Measurements from ENCODE around the gene LIPA.
"Not testable (repeated sequence)": the region's sequence is repeated elsewhere in the genome, so short reads cannot be mapped to it uniquely, and the experiment has no call there.

Gene LIPA

GRCh38 chr10:89256340-89256739 is 4.8 kb upstream of the LIPA start:
- no peak overlapping the region for H3K4me3 ChIP-seq (ENCODE audit: low read depth, low read length)
- TF ChIP-seq, protein P1, sequence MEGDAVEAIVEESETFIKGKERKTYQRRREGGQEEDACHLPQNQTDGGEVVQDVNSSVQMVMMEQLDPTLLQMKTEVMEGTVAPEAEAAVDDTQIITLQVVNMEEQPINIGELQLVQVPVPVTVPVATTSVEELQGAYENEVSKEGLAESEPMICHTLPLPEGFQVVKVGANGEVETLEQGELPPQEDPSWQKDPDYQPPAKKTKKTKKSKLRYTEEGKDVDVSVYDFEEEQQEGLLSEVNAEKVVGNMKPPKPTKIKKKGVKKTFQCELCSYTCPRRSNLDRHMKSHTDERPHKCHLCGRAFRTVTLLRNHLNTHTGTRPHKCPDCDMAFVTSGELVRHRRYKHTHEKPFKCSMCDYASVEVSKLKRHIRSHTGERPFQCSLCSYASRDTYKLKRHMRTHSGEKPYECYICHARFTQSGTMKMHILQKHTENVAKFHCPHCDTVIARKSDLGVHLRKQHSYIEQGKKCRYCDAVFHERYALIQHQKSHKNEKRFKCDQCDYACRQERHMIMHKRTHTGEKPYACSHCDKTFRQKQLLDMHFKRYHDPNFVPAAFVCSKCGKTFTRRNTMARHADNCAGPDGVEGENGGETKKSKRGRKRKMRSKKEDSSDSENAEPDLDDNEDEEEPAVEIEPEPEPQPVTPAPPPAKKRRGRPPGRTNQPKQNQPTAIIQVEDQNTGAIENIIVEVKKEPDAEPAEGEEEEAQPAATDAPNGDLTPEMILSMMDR (IDR thresholded peaks at IDR 0.05; ENCODE audit: insufficient read depth, low read length, missing control alignments), result no peak
- POLR2A ChIA-PET, result no interaction called here
- DNase-seq (ENCODE audit: low read depth, low spot score), result no peak
- CTCF ChIA-PET, result interaction anchor here (0.9 to 1.8 kb wide), 4 partner anchors 99 to 158 kb away, joined by 3 to 18 read pairs (median 4); partner anchors contain the start of gene IFIT5

DNA sequence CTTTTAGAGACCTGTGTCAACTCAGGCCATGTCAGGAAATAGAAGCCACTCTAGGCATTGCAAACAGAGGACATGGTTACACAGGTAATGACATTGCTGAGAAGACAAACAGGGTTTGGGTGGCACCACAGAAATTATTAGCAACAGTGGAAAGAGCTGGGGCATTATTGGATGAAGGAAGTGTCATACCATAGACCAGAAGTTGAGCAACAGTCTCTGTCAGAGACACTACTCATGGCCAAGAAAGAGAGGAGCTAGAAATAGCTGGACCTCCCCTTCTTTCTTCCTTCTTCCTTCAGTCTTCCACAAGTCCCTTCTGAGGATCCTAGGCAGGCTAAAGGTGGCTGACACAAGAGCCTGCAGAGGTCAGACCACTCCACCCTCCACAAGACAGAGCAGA is 4.2 kb upstream of the LIPA start:
- ChIA-PET CTCF (interaction anchor here (0.9 to 1.8 kb wide), 4 partner anchors 100 to 158 kb away, joined by 3 to 18 read pairs (median 4); partner anchors contain the start of gene IFIT5), POLR2A (no interaction called here)
- no peak for DNase-seq (ENCODE audit: low read depth, low spot score)
- TF ChIP-seq, protein P1 (IDR thresholded peaks at IDR 0.05; ENCODE audit: insufficient read depth, low read length, missing control alignments), result no peak
- H3K4me3 ChIP-seq (ENCODE audit: low read depth, low read length), result no peak overlapping the region

- DNase-seq (ENCODE audit: low read depth, low spot score); H3K4me3 ChIP-seq (ENCODE audit: low read depth, low read length); POLR2A ChIA-PET: not testable (repeated sequence)
- CTCF ChIA-PET, result interaction anchor here (1.2 to 1.8 kb wide), 3 partner anchors 100 to 159 kb away, joined by 3 to 18 read pairs (median 4); partner anchors contain the start of gene IFIT5
Observed at GRCh38 chr10:89255091-89255579, 3.6 kb upstream of the LIPA start.

DNA sequence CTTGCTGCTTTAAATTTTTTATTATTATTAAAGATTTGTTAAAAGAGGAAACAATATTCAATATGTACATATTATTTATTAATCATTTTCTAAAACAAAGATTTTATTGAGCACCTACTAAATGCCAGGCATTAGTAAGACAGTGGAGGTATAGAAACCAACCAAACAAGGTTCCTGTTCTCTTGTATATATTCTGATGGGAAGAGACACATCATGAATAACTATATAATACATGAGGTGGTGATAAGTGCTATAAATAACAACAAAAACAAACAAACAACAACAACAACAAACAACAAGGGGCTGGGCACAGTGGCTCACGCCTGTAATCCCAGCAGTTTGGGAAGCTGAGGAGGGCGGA is 630 bp upstream of the LIPA start:
- DNase-seq (ENCODE audit: low read depth, low spot score), result no peak
- TF ChIP-seq, protein P1 (IDR thresholded peaks at IDR 0.05; ENCODE audit: insufficient read depth, low read length, missing control alignments), result no peak
- CTCF ChIA-PET, result interaction anchor here (0.9 to 5.6 kb wide), 4 partner anchors 34 to 140 kb away, joined by 3 to 30 read pairs (median 18); partner anchors contain the start of gene IFIT1
- no peak overlapping the region for H3K4me3 ChIP-seq (ENCODE audit: low read depth, low read length)
- POLR2A ChIA-PET, result interaction anchor here (1.3 kb wide), 1 partner anchor 10 kb away, joined by 4 read pairs; no protein-coding TSS in a partner anchor

GRCh38 chr10:89250865-89251408 is 638 bp downstream of the LIPA start:
- CTCF ChIA-PET, result interaction anchor here (0.9 to 5.6 kb wide), 7 partner anchors 12 to 222 kb away, joined by 3 to 30 read pairs (median 3); partner anchors contain the start of gene IFIT1
- H3K4me3 ChIP-seq (ENCODE audit: low read depth, low read length), result peak overlapping the region; percentile 83
- TF ChIP-seq, protein P1 (IDR thresholded peaks at IDR 0.05; ENCODE audit: insufficient read depth, low read length, missing control alignments), result no peak
- POLR2A ChIA-PET, result interaction anchor here (0.9 to 1.4 kb wide), 4 partner anchors 11 to 164 kb away, joined by 3 to 4 read pairs (median 4); partner anchors contain the start of gene IFIT1
- DNase-seq (ENCODE audit: low read depth, low spot score), result no peak

DNA sequence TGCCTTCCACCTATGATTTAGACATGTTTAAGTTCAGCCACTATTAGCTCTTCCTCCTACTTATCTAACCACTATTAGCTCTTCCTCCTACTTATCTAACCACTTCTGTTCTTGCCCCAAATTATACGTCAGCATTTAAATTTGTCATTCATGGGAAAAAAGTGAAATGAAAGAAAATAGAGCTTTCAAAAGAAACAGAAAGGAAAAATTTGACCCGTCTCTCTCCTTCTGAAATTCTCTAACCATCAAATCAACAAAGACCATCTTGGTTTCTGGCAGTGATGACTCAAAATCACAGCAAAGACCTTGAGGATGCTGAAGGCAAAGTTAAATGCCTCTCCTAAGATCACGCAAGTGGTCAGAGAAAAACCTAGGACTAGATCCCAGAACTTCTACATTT is 2.6 kb downstream of the LIPA start:
- no peak overlapping the region for H3K4me3 ChIP-seq (ENCODE audit: low read depth, low read length)
- CTCF ChIA-PET, result interaction anchor here (0.9 to 5.6 kb wide), 5 partner anchors 9 to 140 kb away, joined by 3 to 30 read pairs (median 6); no protein-coding TSS in a partner anchor
- TF ChIP-seq, protein P1 (IDR thresholded peaks at IDR 0.05; ENCODE audit: insufficient read depth, low read length, missing control alignments), result no peak
- no peak for DNase-seq (ENCODE audit: low read depth, low spot score)
- POLR2A ChIA-PET, result no interaction called here

DNA sequence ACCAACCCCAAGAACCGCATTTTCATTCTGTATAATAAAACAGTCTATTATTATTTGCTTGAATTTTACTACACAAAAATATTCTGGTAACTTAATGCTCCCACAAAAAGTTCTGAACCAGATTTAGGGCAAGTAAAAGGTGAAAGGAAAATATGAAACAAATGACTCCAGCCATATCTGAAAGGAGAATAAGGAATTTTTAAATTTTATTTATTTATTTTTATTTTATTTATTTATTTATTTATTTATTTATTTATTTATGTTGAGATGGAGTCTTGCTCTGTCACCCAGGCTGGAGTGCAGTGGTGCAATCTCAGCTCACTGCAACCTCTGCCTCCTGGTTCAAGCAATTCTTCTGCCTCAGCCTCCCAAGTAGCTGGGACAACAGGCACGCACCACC is 4.0 kb downstream of the LIPA start:
- H3K4me3 ChIP-seq (ENCODE audit: low read depth, low read length); DNase-seq (ENCODE audit: low read depth, low spot score); POLR2A ChIA-PET: not testable (repeated sequence)
- CTCF ChIA-PET, result interaction anchor here (1.9 kb wide), 1 partner anchor 30 kb away, joined by 8 read pairs; no protein-coding TSS in a partner anchor
